DOHH2 (cell line): ENCODE results near the gene CXCL13.

Source experiments
- EZH2phosphoT487 ChIP-seq: fragments of 200-600 bp; sonication (generic); IDR thresholded peaks from 2 replicates; pipeline ENCODE4 v1.6.1; 2017; ENCODE audit warnings: borderline replicate concordance, mild to moderate bottlenecking, antibody characterized with exemption, low read length, moderate library complexity, mixed read lengths
- TF ChIP-seq, protein P1 (sequence below): fragments of 200-600 bp; sonication (generic); IDR thresholded peaks from one replicate; pipeline ENCODE4 v1.5.1; 2014; ENCODE audit warnings: antibody characterized with exemption, mild to moderate bottlenecking, low read depth, low read length; ENCODE audit not compliant: poor library complexity, severe bottlenecking

DNA sequence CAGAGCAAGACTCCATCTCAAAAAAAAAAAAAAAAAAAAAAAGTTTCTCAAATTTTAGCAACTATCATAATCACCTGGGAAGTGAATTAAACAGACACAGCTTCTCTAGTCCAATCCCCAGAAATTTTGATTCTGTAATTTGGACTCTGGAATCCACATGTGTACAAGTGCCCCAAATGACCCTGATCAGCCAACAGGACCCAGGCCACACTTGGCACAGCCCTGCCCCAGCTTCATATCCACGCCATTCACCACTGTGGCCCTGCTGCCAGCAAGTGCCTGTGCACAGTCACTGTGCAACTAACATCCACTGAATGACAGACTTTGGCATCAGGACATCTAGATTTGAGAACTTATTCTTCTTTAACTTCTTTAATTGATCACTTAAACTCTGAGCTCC lies 14.1 kb upstream of the CXCL13 start:
- TF ChIP-seq, protein P1, sequence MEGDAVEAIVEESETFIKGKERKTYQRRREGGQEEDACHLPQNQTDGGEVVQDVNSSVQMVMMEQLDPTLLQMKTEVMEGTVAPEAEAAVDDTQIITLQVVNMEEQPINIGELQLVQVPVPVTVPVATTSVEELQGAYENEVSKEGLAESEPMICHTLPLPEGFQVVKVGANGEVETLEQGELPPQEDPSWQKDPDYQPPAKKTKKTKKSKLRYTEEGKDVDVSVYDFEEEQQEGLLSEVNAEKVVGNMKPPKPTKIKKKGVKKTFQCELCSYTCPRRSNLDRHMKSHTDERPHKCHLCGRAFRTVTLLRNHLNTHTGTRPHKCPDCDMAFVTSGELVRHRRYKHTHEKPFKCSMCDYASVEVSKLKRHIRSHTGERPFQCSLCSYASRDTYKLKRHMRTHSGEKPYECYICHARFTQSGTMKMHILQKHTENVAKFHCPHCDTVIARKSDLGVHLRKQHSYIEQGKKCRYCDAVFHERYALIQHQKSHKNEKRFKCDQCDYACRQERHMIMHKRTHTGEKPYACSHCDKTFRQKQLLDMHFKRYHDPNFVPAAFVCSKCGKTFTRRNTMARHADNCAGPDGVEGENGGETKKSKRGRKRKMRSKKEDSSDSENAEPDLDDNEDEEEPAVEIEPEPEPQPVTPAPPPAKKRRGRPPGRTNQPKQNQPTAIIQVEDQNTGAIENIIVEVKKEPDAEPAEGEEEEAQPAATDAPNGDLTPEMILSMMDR: no peak
- no peak for TF ChIP-seq EZH2phosphoT487
